Measurements from ENCODE around the gene KLF7.

The KLF7 gene

GRCh38 chr2:207067473-207067872, 98.3 kb downstream of the KLF7 start:
- H3K4me3 ChIP-seq (ENCODE audit: low read length), result no peak overlapping the region
- DNase-seq (ENCODE audit: low read depth), result no peak
- no peak for TF ChIP-seq CTCF (conservative IDR thresholded peaks at IDR 0.05; ENCODE audit: low read length)

GRCh38 chr2:207066791-207067460, 98.8 kb downstream of the KLF7 start:
- DNase-seq (ENCODE audit: low read depth), result no peak
- no peak overlapping the region for H3K4me3 ChIP-seq (ENCODE audit: low read length)

GRCh38 chr2:207066166-207066565, 99.6 kb downstream of the KLF7 start:
- DNase-seq (ENCODE audit: low read depth), result no peak
- no peak for TF ChIP-seq CTCF (conservative IDR thresholded peaks at IDR 0.05; ENCODE audit: low read length)
- H3K4me3 ChIP-seq (ENCODE audit: low read length), result no peak overlapping the region

More at GRCh38 chr2:207066791-207067460, 98.8 kb downstream of the KLF7 start:
- TF ChIP-seq CTCF (conservative IDR thresholded peaks at IDR 0.05; ENCODE audit: low read length), result no peak

GRCh38 chr2:207064128-207064690, 101.5 kb downstream of the KLF7 start:
- DNase-seq (ENCODE audit: low read depth), result no peak
- no peak overlapping the region for H3K4me3 ChIP-seq (ENCODE audit: low read length)
- no peak for TF ChIP-seq CTCF (conservative IDR thresholded peaks at IDR 0.05; ENCODE audit: low read length)

- DNase-seq (ENCODE audit: low read depth), result no peak
- no peak overlapping the region for H3K4me3 ChIP-seq (ENCODE audit: low read length)
- no peak for TF ChIP-seq CTCF (conservative IDR thresholded peaks at IDR 0.05; ENCODE audit: low read length)
Observed at GRCh38 chr2:207061181-207061580, 104.6 kb downstream of the KLF7 start.

- H3K4me3 ChIP-seq (ENCODE audit: low read length), result no peak overlapping the region
- no peak for DNase-seq (ENCODE audit: low read depth)
- no peak for TF ChIP-seq CTCF (conservative IDR thresholded peaks at IDR 0.05; ENCODE audit: low read length)
Observed at GRCh38 chr2:207055257-207055656, 110.5 kb downstream of the KLF7 start.

- no peak for TF ChIP-seq CTCF (conservative IDR thresholded peaks at IDR 0.05; ENCODE audit: low read length)
- DNase-seq (ENCODE audit: low read depth), result no peak
- no peak overlapping the region for H3K4me3 ChIP-seq (ENCODE audit: low read length)
Observed at GRCh38 chr2:207054521-207054920, 111.2 kb downstream of the KLF7 start.
